ENCODE measurements around the gene TTYH2.
"Not testable (repeated sequence)": the region's sequence is repeated elsewhere in the genome, so short reads cannot be mapped to it uniquely, and the experiment has no call there.

The TTYH2 gene

GRCh38 chr17:74212913-74213791 is at the start of gene TTYH2:
Gene TTYH2, plus strand, starts transcription at chr17:74213571. Its CDS starts 17 bp downstream, at chr17:74213588.
- DNase-seq (ENCODE audit: low read depth in 2 of 2) = peak; percentile 56 to 65

GRCh38 chr17:74163836-74164235 is 49.5 kb upstream of the TTYH2 start:
- no peak for DNase-seq (ENCODE audit: low read depth in 2 of 2)

- DNase-seq (ENCODE audit: low read depth in 2 of 2) = no peak
Observed at GRCh38 chr17:74164446-74165045, 48.8 kb upstream of the TTYH2 start.

- no peak for DNase-seq (ENCODE audit: low read depth in 2 of 2)
Observed at GRCh38 chr17:74165797-74166365, 47.5 kb upstream of the TTYH2 start.

GRCh38 chr17:74170924-74171323 is 42.4 kb upstream of the TTYH2 start:
- no peak for DNase-seq (ENCODE audit: low read depth in 2 of 2)

GRCh38 chr17:74172700-74173099 is 40.7 kb upstream of the TTYH2 start:
- DNase-seq (ENCODE audit: low read depth in 2 of 2) = no peak

- peak; percentile 12 to 21 for DNase-seq (ENCODE audit: low read depth in 2 of 2)
Observed at GRCh38 chr17:74176546-74177001, 36.8 kb upstream of the TTYH2 start.

- DNase-seq (ENCODE audit: low read depth in 2 of 2) = no peak
Observed at GRCh38 chr17:74177018-74177450, 36.3 kb upstream of the TTYH2 start.

- no peak for DNase-seq (ENCODE audit: low read depth in 2 of 2)
Observed at GRCh38 chr17:74179576-74179975, 33.8 kb upstream of the TTYH2 start.

GRCh38 chr17:74180336-74180735 is 33.0 kb upstream of the TTYH2 start:
- no peak for DNase-seq (ENCODE audit: low read depth in 2 of 2)

- DNase-seq (ENCODE audit: low read depth in 2 of 2) = no peak
Observed at GRCh38 chr17:74181341-74181740, 32.0 kb upstream of the TTYH2 start.

- no peak for DNase-seq (ENCODE audit: low read depth in 2 of 2)
Observed at GRCh38 chr17:74182041-74182723, 31.2 kb upstream of the TTYH2 start.

GRCh38 chr17:74183411-74183810 is 30.0 kb upstream of the TTYH2 start:
- no peak for DNase-seq (ENCODE audit: low read depth in 2 of 2)

- DNase-seq (ENCODE audit: low read depth in 2 of 2) = no peak
Observed at GRCh38 chr17:74185571-74186185, 27.7 kb upstream of the TTYH2 start.

GRCh38 chr17:74186498-74186897 is 26.9 kb upstream of the TTYH2 start:
- no peak for DNase-seq (ENCODE audit: low read depth in 2 of 2)

GRCh38 chr17:74187761-74188160 is 25.6 kb upstream of the TTYH2 start:
- DNase-seq (ENCODE audit: low read depth in 2 of 2) = no peak

- not testable (repeated sequence) for DNase-seq (ENCODE audit: low read depth in 2 of 2)
Observed at GRCh38 chr17:74188687-74189086, 24.7 kb upstream of the TTYH2 start.

- DNase-seq (ENCODE audit: low read depth in 2 of 2) = no peak
Observed at GRCh38 chr17:74190154-74190553, 23.2 kb upstream of the TTYH2 start.

- no peak for DNase-seq (ENCODE audit: low read depth in 2 of 2)
Observed at GRCh38 chr17:74190807-74191406, 22.5 kb upstream of the TTYH2 start.

- no peak for DNase-seq (ENCODE audit: low read depth in 2 of 2)
Observed at GRCh38 chr17:74192950-74193781, 20.2 kb upstream of the TTYH2 start.
